ENCODE data around the gene TNP2. TPM values are rescaled to one million over a fixed set of nuclear protein-coding genes. Genes with fewer than 3 reads are reported as not detected.

Gene TNP2
- total and polyA plus RNA-seq, 2 of the 4 experiments (the other 2 are of a cell fraction), result not detected

- TF ChIP-seq SMC3 (IDR thresholded peaks at IDR 0.05; ENCODE audit: low read depth, low read length) (peak; percentile 84), RFX5 (IDR thresholded peaks at IDR 0.05; ENCODE audit: low read depth, low read length) (no peak), FOS (IDR thresholded peaks at IDR 0.05; ENCODE audit: low read depth, low read length) (no peak), RCOR1 (IDR thresholded peaks at IDR 0.05; ENCODE audit: insufficient replicate concordance, low read length) (no peak)
Measured at GRCh38 chr16:11255737-11256660, 13.1 kb downstream of the TNP2 start, which contains the start of gene SOCS1 (continued).
